GM19467 (cell line): Measurements from ENCODE around the gene P3H3.
"Not testable (repeated sequence)": the region's sequence is repeated elsewhere in the genome, so short reads cannot be mapped to it uniquely, and the experiment has no call there.

Experiments used
- ATAC-seq: cut with Tn5 transposase; IDR thresholded peaks from one replicate; pipeline ENCODE4 v1.9.1; 2021; ENCODE audit warnings: mild to moderate bottlenecking, moderate library complexity; ENCODE audit not compliant: unreplicated experiment

The P3H3 gene

DNA sequence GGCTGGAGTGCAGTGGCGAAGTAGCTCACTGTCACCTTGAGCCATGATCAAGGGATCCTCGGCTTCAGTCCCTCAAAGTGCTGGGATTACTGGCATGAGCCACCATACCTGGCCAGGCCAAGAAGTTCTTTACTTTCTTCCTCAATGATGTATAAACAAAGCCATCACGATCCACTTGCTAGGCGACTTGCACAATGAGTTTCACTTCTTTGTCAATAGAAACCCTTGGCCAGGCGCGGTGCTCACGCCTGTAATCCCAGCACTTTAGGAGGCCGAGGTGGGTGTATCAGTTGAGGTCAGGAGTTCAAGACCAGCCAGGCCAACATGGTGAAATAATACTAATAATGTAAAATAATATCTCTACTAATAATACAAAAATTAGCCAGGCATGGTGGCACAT is 59.3 kb downstream of the P3H3 start:
- ATAC-seq: no peak

DNA sequence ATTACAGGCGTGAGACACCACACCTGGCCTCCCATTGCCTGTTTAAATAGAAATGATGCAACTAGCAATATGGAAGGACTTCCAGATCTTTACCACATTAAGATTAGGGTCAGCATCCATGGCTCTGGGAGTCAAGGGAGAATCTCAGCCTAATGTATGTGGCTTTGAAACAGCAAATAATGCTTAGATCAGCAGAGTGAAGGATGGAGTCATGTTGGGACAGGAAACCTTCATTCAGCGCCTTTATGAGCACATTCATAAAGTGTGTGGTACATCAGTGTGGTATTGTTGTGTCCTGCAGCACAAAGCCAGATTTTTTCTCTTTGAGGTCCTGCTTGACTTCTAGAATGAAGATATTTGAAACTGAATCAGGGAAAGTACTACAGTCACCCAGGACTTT is 60.2 kb downstream of the P3H3 start:
- no peak for ATAC-seq

DNA sequence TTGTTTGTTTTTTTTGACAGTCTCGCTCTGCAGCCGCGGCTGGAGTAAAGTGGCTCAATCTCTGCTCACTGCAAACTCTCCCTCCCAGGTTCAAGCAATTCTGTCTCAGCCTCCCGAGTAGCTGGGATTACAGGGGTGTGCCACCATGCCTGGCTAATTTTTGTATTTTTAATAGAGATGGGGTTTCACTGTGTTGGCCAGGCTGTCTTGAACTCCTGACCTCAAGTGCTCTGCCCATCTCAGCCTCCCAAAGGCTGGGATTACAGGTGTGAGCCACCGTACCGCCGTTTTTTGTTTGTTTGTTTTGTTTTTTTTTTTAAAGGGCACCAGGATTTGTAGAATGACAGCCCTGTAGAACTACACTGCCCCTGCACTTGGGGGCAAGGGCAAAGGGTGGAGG is 60.6 kb downstream of the P3H3 start:
- ATAC-seq: not testable (repeated sequence)
